ENCODE data around the gene RANGAP1. TPM values are rescaled to one million over a fixed set of nuclear protein-coding genes. Genes with fewer than 3 reads are reported as not detected.

The RANGAP1 gene
- total and polyA plus RNA-seq, 2 of the 8 experiments (the other 6 are each of a cell fraction or from before 2014, with no cell fraction given) = 121 to 171 TPM

GRCh38 chr22:41273128-41273527, 12.9 kb downstream of the RANGAP1 start:
- ChIA-PET POLR2A (ENCODE audit: partially characterized antibody) (interaction anchor here (0.9 to 5.8 kb wide), 4 partner anchors 9 to 20 kb away, joined by 3 to 24 read pairs (median 4); no protein-coding TSS in a partner anchor), CTCF (ENCODE audit: partially characterized antibody) (no interaction called here)
- H2BK15ac ChIP-seq (ENCODE audit: low read length) = no peak overlapping the region
- H4K91ac ChIP-seq (replicated peaks; ENCODE audit: insufficient read length, low read length) = no peak overlapping the region
- H2AK5ac ChIP-seq (ENCODE audit: low read depth, low read length) = no peak overlapping the region
- H2BK5ac ChIP-seq (ENCODE audit: low read depth, low read length) = no peak overlapping the region
- no peaks in the 10 kb centered on the region; the same call in 1 of the 2 replicates for H3K23me2 ChIP-seq (ENCODE audit: low read depth, low read length)
- H3K23ac ChIP-seq (ENCODE audit: insufficient read length) = no peak overlapping the region
- H3K4me3 ChIP-seq (ENCODE audit: extremely low read depth in 1 of 4, insufficient read depth in 2 of 4, low read depth in 3 of 4, low read length in 4 of 4) = no peak overlapping the region
- no peak overlapping the region for H4K8ac ChIP-seq (ENCODE audit: extremely low read depth, insufficient read depth, low read length)
- WGBS, 2 experiments (ENCODE audit: extremely low coverage in 1 of 2, insufficient coverage in 1 of 2, insufficient read length in 1 of 2, insufficient replicate concordance in 2 of 2, low coverage in 1 of 2, low lambda C conversion rate in 2 of 2, missing lambda C conversion rate in 1 of 2) = 92% methylated on average over 7 of the region's 7 CpGs; no CpG with 5 or more reads in 1 of the 2 experiments
- FAIRE-seq (no peak), DNase-seq (ENCODE audit: low read depth in 1 of 2, low spot score in 2 of 2) (no peak)
- peaks cover 4% of the 10 kb centered on the region; the same call in 1 of the 2 replicates for H3K79me1 ChIP-seq (ENCODE audit: low read depth, low read length)
- H3K9me3 ChIP-seq (ENCODE audit: insufficient read depth in 2 of 2, low read depth in 1 of 2, low read length in 1 of 2) = no peaks in the 10 kb centered on the region
- no peak overlapping the region for H4K5ac ChIP-seq (ENCODE audit: insufficient read length, low read depth, low read length)
- no peak overlapping the region for H3K27ac ChIP-seq (ENCODE audit: low read depth, low read length)
- no peak overlapping the region for H2BK12ac ChIP-seq (ENCODE audit: low read depth, low read length)
- no peak overlapping the region for H2BK120ac ChIP-seq (replicated peaks; ENCODE audit: low read depth, low read length)
- peaks cover 7 to 9% of the 10 kb centered on the region in 2 experiments for H4K20me1 ChIP-seq (replicated peaks in 1 of 2; ENCODE audit: control insufficient read depth in 1 of 2, insufficient read depth in 2 of 2, low read length in 2 of 2)
- H2AFZ ChIP-seq (ENCODE audit: low read length) = no peak overlapping the region
- no peaks in the 10 kb centered on the region for H3K4me1 ChIP-seq (replicated peaks in 1 of 4; ENCODE audit: control insufficient read depth in 3 of 4, insufficient read depth in 4 of 4, low read length in 3 of 4)
- H2BK20ac ChIP-seq (ENCODE audit: low read length) = no peak overlapping the region
- H3K18ac ChIP-seq (ENCODE audit: extremely low read depth, low read length) = no peak overlapping the region
- H3K9ac ChIP-seq (replicated peaks in 1 of 4; ENCODE audit: extremely low read depth in 1 of 4, low read depth in 3 of 4, low read length in 3 of 4) = no peak overlapping the region
- no peak overlapping the region for H3K14ac ChIP-seq (ENCODE audit: insufficient read length)
- no peaks in the 10 kb centered on the region for H3K27me3 ChIP-seq (replicated peaks in 1 of 4; ENCODE audit: control insufficient read depth in 3 of 4, extremely low read depth in 1 of 4, insufficient read depth in 3 of 4, low read length in 3 of 4)
- H3K36me3 ChIP-seq (ENCODE audit: control insufficient read depth in 2 of 4, insufficient read depth in 4 of 4, low read length in 3 of 4) = peaks cover 42 to 88% (median 67%) of the 10 kb centered on the region in 4 experiments
- H3K4me2 ChIP-seq (ENCODE audit: insufficient read depth in 1 of 2, low read depth in 2 of 2, low read length in 2 of 2) = no peak overlapping the region
- no peak overlapping the region for H3K4ac ChIP-seq (replicated peaks; ENCODE audit: insufficient read length, low read depth, low read length)
- H3K79me2 ChIP-seq (ENCODE audit: control insufficient read depth in 1 of 2, insufficient read depth in 2 of 2, low read length in 2 of 2) = no peaks in the 10 kb centered on the region; a peak in 1 of 4 replicates
- no peak overlapping the region for H3K56ac ChIP-seq (replicated peaks; ENCODE audit: insufficient read length, low read depth, low read length)
- no peak for TF ChIP-seq CEBPB (IDR thresholded peaks at IDR 0.05; ENCODE audit: low read depth, low read length)
- TF ChIP-seq ATF2 (IDR thresholded peaks at IDR 0.05; ENCODE audit: low read length) = no peak
- no peak for TF ChIP-seq ZNF274 (IDR thresholded peaks at IDR 0.05; ENCODE audit: borderline replicate concordance, extremely low read depth, low read length)
- TF ChIP-seq KDM5A (IDR thresholded peaks at IDR 0.05; ENCODE audit: low read length) = no peak
- TF ChIP-seq RAD21 (IDR thresholded peaks at IDR 0.05 in 1 of 2, conservative IDR thresholded peaks at IDR 0.05 in 1 of 2; ENCODE audit: low read depth in 2 of 2, low read length in 2 of 2) = no peak
- TF ChIP-seq TAF1 (IDR thresholded peaks at IDR 0.05; ENCODE audit: low read depth, low read length) = no peak
- no peak for TF ChIP-seq SIN3A (conservative IDR thresholded peaks at IDR 0.05 in 1 of 2, IDR thresholded peaks at IDR 0.05 in 1 of 2; ENCODE audit: low read depth in 1 of 2, low read length in 2 of 2)
- no peak for TF ChIP-seq TCF12 (IDR thresholded peaks at IDR 0.05; ENCODE audit: low read depth, low read length)
- no peak for TF ChIP-seq EGR1 (IDR thresholded peaks at IDR 0.05; ENCODE audit: borderline replicate concordance, low read depth, low read length)
- TF ChIP-seq CREB1 (IDR thresholded peaks at IDR 0.05) = no peak
- TF ChIP-seq USF2 (IDR thresholded peaks at IDR 0.05; ENCODE audit: low read length) = no peak
- TF ChIP-seq TBP (IDR thresholded peaks at IDR 0.05; ENCODE audit: low read depth, low read length) = no peak
